HG02623 (cell line): ENCODE results near the gene MSH2.

Experiments
- ATAC-seq: cut with Tn5 transposase; IDR thresholded peaks from one replicate; pipeline ENCODE4 v1.9.1; 2021; ENCODE audit warnings: moderate library complexity; ENCODE audit not compliant: unreplicated experiment

Gene MSH2

GRCh38 chr2:47530105-47530760 lies 127.3 kb downstream of the MSH2 start:
- no peak for ATAC-seq

GRCh38 chr2:47531378-47532042 lies 128.6 kb downstream of the MSH2 start:
- no peak for ATAC-seq
